Sigmoid colon (tissue), 4 donors: ENCODE results near the gene SIGLEC1.

Experiments
- CTCF ChIP-seq, 4 experiments: fragments of 450-650 bp in 3 of 4; fragments of 200-600 bp in 1 of 4; IDR thresholded peaks; one replicate each; pipeline ENCODE4 v1.5.1; 2016 to 2019; ENCODE audit warnings: antibody characterized with exemption in 4 of 4, mild to moderate bottlenecking in 3 of 4, moderate library complexity in 2 of 4
- POLR2AphosphoS5 ChIP-seq, 4 donors: sonication (generic); formaldehyde crosslinking; IDR thresholded peaks; one replicate each; pipeline ENCODE4 v1.6.1; 2017; ENCODE audit warnings: antibody characterized with exemption in 4 of 4

GRCh38 chr20:3690413-3690812, 22.0 kb downstream of the SIGLEC1 start:
- no peak for TF ChIP-seq CTCF (IDR thresholded peaks at IDR 0.05)
- TF ChIP-seq POLR2AphosphoS5 (IDR thresholded peaks at IDR 0.05): no peak
